Activated CD4-positive, alpha-beta T cell treated with anti-CD3 and anti-CD28 coated beads, Interleukin-2, amount 10 ng/mL, durations not matched to agents 7 days and 5 days (primary cell): ENCODE measurements around the gene DSCAM. TPM values are rescaled to one million over a fixed set of nuclear protein-coding genes. Genes with fewer than 3 reads are reported as not detected.

ENCODE experiments used
- CTCF ChIA-PET: fragments of 350-600 bp; sonication (Branson Sonifier 250); formaldehyde crosslinking; loops from one replicate; lab custom pipeline; 2021; ENCODE audit warnings: antibody characterized with exemption; lab: Charles Lee
- POLR2A ChIA-PET: fragments of 350-600 bp; sonication (Branson Sonifier 250); formaldehyde crosslinking; loops from one replicate; lab custom pipeline; 2021; ENCODE audit warnings: antibody characterized with exemption; lab: Charles Lee
- DNase-seq: peaks from one replicate; pipeline ENCODE4 v3.0.0-alpha.2; 2020
- H3K27ac Mint-ChIP-seq: one replicate; pipeline ENCODE4 v1.8.0; 2021; ENCODE audit warnings: mild to moderate bottlenecking, moderate library complexity, mixed read lengths
- H3K27me3 Mint-ChIP-seq: one replicate; pipeline ENCODE4 v1.8.0; 2021; ENCODE audit warnings: mixed read lengths
- H3K36me3 Mint-ChIP-seq: one replicate; pipeline ENCODE4 v1.8.0; 2021; ENCODE audit warnings: low read depth, mixed read lengths
- H3K4me1 Mint-ChIP-seq: one replicate; pipeline ENCODE4 v1.8.0; 2021; ENCODE audit warnings: mixed read lengths
- H3K4me3 Mint-ChIP-seq: one replicate; pipeline ENCODE4 v1.8.0; 2021; ENCODE audit warnings: mild to moderate bottlenecking, moderate library complexity, mixed read lengths
- H3K9me3 Mint-ChIP-seq: one replicate; pipeline ENCODE4 v1.8.0; 2021; ENCODE audit warnings: mixed read lengths
- total RNA-seq, 2 experiments: library from RNA; stranded (reverse); gene quantifications; one replicate each; pipeline ENCODE4 v1.2.3, GENCODE V29; 2021

Gene DSCAM
- total RNA-seq, 2 experiments from 2014 or later: not detected

DNA sequence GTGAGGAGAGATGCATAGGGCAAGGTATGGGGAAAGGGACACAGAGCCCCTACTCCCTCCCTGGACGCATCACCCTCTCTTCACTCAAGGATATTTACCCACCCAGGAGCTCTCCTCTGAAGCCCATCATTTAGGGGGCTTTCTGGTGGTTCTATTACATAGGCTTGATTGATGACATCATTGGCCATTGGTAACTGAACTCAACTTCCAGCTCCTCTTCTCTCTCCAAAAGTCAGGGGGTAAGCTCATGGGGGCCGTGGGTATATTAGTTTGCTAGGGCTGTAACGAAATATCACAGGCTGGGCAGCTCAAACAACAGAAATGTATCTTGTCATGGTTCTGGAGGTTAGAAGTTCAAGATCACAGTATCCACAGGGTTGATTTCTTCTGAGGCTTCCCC, 110.8 kb downstream of the DSCAM start:
- no peak overlapping the region for H3K27ac Mint-ChIP-seq
- DNase-seq: no peak
- POLR2A ChIA-PET: no interaction called here
- no peaks in the 10 kb centered on the region for H3K27me3 Mint-ChIP-seq
- H3K4me1 Mint-ChIP-seq: no peaks in the 10 kb centered on the region
- H3K9me3 Mint-ChIP-seq: no peaks in the 10 kb centered on the region
- no peak overlapping the region for H3K4me3 Mint-ChIP-seq
- H3K36me3 Mint-ChIP-seq: no peaks in the 10 kb centered on the region
- CTCF ChIA-PET: interaction anchor here (0.6 kb wide), 1 partner anchor 1131 kb away, joined by 3 read pairs; no protein-coding TSS in a partner anchor

DNA sequence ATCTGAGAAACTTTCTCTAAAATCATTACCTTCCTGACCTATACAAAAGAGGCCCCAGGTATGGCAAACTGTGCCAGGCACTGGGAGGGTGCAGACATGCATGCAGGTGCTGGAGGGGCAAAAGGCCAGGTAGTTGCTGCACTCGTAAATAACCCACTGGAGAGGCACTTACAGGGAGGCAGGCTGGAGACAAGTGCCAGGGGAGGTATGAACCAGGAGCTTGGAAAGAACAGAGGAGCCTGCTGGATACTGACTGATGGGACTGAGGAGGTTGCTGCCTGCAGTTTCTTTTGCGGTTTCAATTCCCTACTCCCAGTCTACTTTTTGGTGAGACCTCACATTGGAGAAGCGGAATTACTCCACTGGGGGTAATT, 113.9 kb downstream of the DSCAM start:
- DNase-seq: no peak
- Mint-ChIP-seq H3K4me1 (no peaks in the 10 kb centered on the region), H3K36me3 (no peaks in the 10 kb centered on the region), H3K4me3 (no peak overlapping the region), H3K9me3 (no peaks in the 10 kb centered on the region), H3K27ac (no peak overlapping the region), H3K27me3 (no peaks in the 10 kb centered on the region)
- ChIA-PET POLR2A (no interaction called here), CTCF (no interaction called here)

DNA sequence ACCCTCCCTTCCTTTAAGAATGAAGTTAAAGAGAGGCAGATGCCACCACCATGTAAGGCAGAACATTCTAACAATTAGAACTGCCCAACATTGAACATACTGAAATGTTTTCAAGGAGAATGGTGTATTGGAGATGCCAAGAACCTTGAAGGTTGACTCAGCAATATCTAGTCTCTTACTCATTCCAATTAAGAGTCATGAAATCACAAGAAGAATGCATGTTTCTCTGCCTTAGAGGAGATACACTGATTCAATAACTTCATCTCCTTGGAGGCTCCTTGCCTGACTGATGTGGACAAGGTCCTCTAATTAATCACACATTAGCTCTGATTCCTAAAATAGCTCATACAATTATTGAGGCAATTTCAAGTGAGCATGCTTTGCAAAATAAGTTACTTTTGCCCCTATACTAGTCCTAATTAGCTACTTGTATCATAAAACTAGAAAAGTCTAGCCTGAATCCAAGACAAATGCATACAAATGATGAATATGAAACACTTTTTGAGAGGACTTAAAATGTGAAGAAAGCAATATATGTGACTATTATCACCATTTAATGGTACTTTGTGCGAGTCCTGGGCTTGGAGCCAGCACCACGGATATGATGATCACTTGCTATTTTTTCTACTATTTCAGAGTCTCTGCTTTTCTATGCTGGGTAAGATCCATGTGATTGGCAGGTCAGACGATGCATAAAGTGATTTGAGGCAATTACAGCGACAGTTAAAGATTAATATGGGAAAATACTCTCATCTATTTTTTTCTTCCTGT, 114.5 kb downstream of the DSCAM start:
- no peak for DNase-seq
- H3K4me3 Mint-ChIP-seq: no peak overlapping the region
- no peaks in the 10 kb centered on the region for H3K4me1 Mint-ChIP-seq
- H3K36me3 Mint-ChIP-seq: no peaks in the 10 kb centered on the region
- CTCF ChIA-PET: no interaction called here
- no peaks in the 10 kb centered on the region for H3K9me3 Mint-ChIP-seq
- POLR2A ChIA-PET: no interaction called here
- no peak overlapping the region for H3K27ac Mint-ChIP-seq
- H3K27me3 Mint-ChIP-seq: no peaks in the 10 kb centered on the region

DNA sequence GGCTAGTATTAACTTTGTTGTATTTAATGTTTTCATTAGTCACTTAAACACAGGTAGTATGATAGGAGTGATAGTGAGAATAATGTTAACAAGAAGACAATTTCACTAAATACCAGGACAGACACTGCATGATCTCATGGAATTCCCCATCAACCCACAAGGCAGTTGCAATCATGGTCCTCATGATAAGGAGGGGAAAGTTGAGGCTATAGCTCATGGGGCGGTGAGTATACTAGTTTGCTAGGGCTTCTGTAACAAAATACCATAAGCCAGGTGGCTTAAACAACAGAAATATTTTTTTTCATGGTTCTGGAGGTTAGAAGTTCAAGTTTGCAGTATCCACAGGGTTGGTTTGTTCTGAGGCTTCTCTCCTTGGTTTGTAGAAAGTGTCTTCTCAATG, 115.8 kb downstream of the DSCAM start:
- ChIA-PET CTCF (no interaction called here), POLR2A (no interaction called here)
- no peak for DNase-seq
- no peaks in the 10 kb centered on the region for H3K9me3 Mint-ChIP-seq
- H3K27me3 Mint-ChIP-seq: no peaks in the 10 kb centered on the region
- H3K27ac Mint-ChIP-seq: no peak overlapping the region
- no peaks in the 10 kb centered on the region for H3K36me3 Mint-ChIP-seq
- no peaks in the 10 kb centered on the region for H3K4me1 Mint-ChIP-seq
- H3K4me3 Mint-ChIP-seq: no peak overlapping the region

DNA sequence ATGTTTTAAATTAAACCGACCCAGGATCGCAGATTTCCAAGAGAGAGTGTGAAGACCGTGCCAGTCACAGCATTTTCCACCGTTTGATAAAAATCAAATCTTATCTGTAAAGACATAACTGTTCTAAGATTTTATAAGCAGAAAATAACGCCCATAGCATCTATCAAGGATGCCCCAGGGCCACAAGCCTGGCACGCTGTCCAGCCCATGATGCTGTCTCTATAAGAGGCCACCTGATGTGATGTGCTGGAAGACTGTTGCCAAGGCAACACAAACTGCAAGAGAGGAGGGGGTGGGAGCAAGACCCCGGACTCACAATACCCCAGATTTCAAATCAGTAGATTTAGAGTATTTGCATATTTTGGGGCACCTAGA, 116.5 kb downstream of the DSCAM start:
- Mint-ChIP-seq H3K27ac (no peak overlapping the region), H3K9me3 (no peaks in the 10 kb centered on the region), H3K27me3 (no peaks in the 10 kb centered on the region), H3K4me3 (no peak overlapping the region), H3K4me1 (no peaks in the 10 kb centered on the region), H3K36me3 (no peaks in the 10 kb centered on the region)
- POLR2A ChIA-PET: no interaction called here
- DNase-seq: no peak
- CTCF ChIA-PET: no interaction called here

DNA sequence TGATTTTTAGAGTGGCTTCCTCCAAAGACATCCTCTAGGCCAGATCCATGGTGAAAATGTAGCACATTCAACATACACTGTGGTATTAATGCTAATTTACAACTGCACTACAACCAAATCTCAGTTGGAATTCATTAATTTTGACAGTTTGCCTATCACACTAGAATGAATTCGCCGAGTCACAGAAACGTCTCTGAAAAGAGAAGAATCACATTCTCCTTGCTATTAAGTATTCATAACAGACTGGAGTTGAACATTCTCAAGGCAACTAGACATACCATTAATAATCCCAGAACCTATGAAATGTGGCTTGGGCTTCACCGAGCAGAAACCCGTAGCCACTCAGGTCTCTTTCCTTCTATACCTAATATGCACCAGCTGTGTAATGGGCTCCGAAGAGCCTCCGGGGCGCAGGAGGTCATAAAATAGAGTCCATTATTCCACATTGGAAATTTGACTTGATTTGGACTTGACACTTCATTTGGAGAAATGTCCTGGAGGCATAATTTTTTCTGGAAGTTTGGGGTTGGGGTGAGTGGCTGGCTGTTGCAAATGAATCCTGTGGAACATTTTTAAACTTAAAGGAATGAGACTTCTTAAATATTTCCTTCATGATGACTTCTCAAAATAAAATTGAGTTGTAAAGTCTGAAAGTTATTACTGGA, 117.1 kb downstream of the DSCAM start:
- no peaks in the 10 kb centered on the region for H3K27me3 Mint-ChIP-seq
- H3K9me3 Mint-ChIP-seq: no peaks in the 10 kb centered on the region
- CTCF ChIA-PET: no interaction called here
- H3K4me3 Mint-ChIP-seq: no peak overlapping the region
- no peaks in the 10 kb centered on the region for H3K36me3 Mint-ChIP-seq
- no peak overlapping the region for H3K27ac Mint-ChIP-seq
- DNase-seq: no peak
- POLR2A ChIA-PET: no interaction called here
- H3K4me1 Mint-ChIP-seq: no peaks in the 10 kb centered on the region

DNA sequence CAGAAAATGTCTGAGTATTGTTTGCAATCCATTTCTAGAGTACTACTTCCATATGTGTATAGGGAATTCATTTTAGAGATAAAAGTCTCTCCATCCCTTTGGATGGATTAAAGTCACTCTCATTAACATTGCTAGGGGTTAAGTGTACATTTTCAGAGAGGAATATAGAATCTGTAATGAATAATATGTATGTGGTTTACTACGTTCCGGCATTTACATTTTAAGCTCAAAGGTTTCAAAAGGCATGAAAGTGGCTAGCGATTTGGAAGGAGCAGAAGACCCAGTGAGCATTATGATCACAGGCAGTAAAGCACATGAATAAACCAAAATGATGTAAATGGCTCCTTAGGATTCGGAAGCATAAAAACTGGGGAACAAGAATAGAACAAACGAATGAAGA, 123.0 kb downstream of the DSCAM start:
- POLR2A ChIA-PET: no interaction called here

DNA sequence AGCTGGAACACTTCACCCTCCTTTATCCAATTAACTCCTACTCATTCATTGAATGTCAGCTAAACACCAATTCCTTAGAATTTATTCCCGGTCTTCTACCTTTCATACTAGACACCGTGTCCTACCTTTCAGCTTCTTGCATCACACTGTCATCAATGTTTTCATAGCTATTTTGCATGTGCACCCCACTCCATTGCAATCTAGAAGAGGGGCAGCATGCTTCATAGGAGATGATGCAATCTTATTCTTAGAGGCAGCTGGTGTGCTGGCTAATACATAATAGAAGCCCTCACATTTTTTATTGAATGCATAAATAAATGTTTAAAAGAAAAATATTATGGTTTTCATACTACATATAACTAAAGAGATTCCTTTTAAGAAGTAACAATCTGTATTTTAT, 123.6 kb downstream of the DSCAM start:
- no peaks in the 10 kb centered on the region for H3K27me3 Mint-ChIP-seq
- H3K4me1 Mint-ChIP-seq: no peaks in the 10 kb centered on the region
- POLR2A ChIA-PET: no interaction called here
- CTCF ChIA-PET: no interaction called here
- H3K27ac Mint-ChIP-seq: no peak overlapping the region
- no peak for DNase-seq
- H3K36me3 Mint-ChIP-seq: no peaks in the 10 kb centered on the region
- H3K4me3 Mint-ChIP-seq: no peak overlapping the region
- H3K9me3 Mint-ChIP-seq: peaks cover 7% of the 10 kb centered on the region

More for the DNA sequence above, 123.0 kb downstream of the DSCAM start:
- DNase-seq: no peak
- no peak overlapping the region for H3K4me3 Mint-ChIP-seq
- H3K36me3 Mint-ChIP-seq: no peaks in the 10 kb centered on the region
- H3K27me3 Mint-ChIP-seq: no peaks in the 10 kb centered on the region
- CTCF ChIA-PET: no interaction called here
- peaks cover 7% of the 10 kb centered on the region for H3K9me3 Mint-ChIP-seq
- no peaks in the 10 kb centered on the region for H3K4me1 Mint-ChIP-seq
- H3K27ac Mint-ChIP-seq: no peak overlapping the region

DNA sequence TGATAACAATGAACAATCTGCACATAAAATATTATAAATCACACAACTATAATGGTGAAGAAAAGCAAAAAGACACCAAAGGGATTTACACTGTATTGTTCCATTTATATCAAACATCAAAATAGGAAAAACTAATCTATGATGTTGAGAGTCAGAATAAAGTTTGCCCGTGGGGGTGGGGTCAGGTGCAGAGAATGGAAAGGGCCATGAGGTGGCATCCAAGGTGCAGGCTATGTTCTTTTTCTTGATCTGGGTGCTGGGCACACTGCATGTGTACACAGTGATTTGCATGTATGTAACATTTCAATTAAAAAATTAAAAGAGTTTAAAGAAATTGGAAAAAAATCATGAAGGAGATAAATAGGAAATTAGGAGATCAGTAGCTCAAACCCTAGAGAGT, 127.3 kb downstream of the DSCAM start:
- CTCF ChIA-PET: no interaction called here
- H3K36me3 Mint-ChIP-seq: no peaks in the 10 kb centered on the region
- no peak overlapping the region for H3K27ac Mint-ChIP-seq

DNA sequence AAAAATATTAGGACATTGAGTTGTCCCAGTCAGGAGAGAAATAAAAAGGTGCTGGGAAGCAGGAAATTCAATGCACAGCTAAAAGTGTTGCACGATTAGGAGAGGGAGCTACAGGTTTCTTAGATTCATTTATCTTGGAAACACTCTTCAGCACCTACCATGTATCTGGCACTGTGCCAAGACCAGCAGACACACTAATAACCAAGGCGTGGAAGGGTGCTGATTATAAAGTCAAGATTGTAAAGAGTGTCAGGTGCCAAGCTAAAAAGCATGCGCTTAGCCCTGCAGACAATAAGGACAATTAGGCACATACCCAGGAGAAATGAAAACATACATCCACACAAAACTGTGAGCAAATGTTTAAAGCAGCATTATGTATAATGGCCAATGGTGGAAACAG, 129.9 kb downstream of the DSCAM start:
- H3K27me3 Mint-ChIP-seq: no peaks in the 10 kb centered on the region
- ChIA-PET POLR2A (no interaction called here), CTCF (no interaction called here)
- peaks cover 7% of the 10 kb centered on the region for H3K9me3 Mint-ChIP-seq
- DNase-seq: no peak
- H3K36me3 Mint-ChIP-seq: no peaks in the 10 kb centered on the region
- no peaks in the 10 kb centered on the region for H3K4me1 Mint-ChIP-seq
- no peak overlapping the region for H3K4me3 Mint-ChIP-seq
- no peak overlapping the region for H3K27ac Mint-ChIP-seq

More for the DNA sequence above, 127.3 kb downstream of the DSCAM start:
- DNase-seq: no peak
- POLR2A ChIA-PET: no interaction called here
- Mint-ChIP-seq H3K9me3 (peaks cover 7% of the 10 kb centered on the region), H3K27me3 (no peaks in the 10 kb centered on the region), H3K4me1 (no peaks in the 10 kb centered on the region), H3K4me3 (no peak overlapping the region)

DNA sequence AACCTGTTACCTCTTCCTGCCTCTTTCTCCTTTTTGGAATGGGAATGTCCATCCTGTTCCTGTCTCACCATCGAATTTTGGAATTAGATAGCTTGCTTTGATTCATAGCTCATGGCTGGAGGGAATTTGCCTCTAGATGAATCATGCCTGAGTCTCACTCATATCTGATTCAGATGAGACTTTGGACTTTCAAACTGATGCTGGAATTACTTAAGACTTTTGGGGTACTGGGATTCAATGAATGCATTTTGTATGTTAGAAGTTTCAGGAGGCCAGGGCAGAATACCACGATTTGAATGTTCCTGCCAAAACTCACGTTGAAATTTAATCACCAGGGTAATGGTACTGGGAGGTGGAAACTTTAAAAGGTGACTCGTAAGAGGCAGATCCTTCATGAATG, 132.4 kb downstream of the DSCAM start:
- Mint-ChIP-seq H3K9me3 (no peaks in the 10 kb centered on the region), H3K27ac (no peak overlapping the region), H3K36me3 (no peaks in the 10 kb centered on the region), H3K4me1 (no peaks in the 10 kb centered on the region), H3K27me3 (no peaks in the 10 kb centered on the region), H3K4me3 (no peak overlapping the region)
- POLR2A ChIA-PET: no interaction called here
- no peak for DNase-seq
- CTCF ChIA-PET: interaction anchor here (1.3 kb wide), 2 partner anchors 10 to 12 kb away, joined by 3 to 4 read pairs; no protein-coding TSS in a partner anchor

DNA sequence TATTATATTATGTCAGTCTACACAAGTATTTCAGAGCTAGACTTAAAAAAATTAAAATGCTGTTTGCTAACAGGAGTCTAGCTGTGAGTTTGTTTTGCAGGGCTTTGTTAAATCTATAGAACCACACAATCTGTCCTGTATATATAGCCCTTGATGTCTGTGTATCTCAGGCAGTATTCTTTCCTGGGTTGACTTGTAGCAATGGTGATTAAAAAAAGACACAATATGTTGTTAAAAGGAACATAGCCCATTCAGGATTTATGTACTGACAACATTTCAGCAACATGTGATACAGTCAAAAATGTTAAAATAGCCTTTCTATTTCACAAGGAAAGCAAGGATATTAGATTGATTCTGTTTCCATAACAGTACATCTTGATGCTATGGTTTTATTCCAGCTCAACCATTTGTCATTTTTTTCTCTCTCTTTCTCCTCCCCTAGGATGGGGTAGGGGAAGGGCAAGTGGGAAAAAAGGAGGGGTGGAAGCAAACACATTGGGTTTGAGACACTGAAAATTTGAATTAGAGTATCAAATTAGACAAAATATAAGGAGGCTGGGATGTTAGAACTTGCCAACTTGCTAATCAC, 139.2 kb downstream of the DSCAM start:
- Mint-ChIP-seq H3K27ac (no peak overlapping the region), H3K36me3 (no peaks in the 10 kb centered on the region), H3K27me3 (no peaks in the 10 kb centered on the region), H3K9me3 (no peaks in the 10 kb centered on the region), H3K4me1 (no peaks in the 10 kb centered on the region), H3K4me3 (no peak overlapping the region)
- POLR2A ChIA-PET: no interaction called here
- CTCF ChIA-PET: no interaction called here
- DNase-seq: no peak

DNA sequence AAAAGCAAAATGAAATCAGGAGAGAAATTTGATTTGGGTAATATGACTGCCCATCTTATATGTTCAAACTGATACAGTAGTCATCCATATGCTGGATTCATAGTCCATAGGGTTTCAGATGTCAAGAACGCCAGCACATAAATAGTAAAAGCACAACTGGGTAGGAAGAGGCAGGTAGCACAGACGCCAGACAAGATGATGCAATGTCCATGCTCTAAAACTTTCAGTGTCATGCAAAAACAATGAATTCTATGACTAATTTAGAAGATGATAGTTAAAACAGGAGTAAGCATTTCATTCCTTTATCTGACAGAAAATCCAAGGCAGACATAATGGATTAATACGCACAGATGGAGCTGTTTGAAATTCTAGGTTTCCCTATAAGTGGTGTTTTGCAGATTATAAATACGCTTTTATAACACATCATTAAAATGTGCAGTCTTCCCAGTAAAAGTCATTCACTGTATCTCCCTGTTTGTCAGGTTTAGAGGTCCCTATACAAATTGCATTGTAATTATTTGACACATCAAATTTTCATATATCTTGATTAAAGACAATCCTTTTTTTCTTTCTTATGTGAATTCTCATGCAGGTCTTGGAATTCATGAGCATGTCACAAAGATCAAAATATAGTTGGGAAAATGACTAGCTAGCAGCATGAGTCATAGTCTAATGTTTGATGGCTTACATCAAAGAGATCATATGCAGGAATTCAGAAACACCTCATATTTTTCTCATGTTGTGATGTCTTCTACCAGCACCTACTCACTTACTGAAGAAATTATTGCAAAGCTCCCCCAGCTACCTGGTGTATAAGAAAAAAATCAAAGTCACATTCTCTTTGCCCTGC, 139.9 kb downstream of the DSCAM start:
- Mint-ChIP-seq H3K9me3 (no peaks in the 10 kb centered on the region), H3K27ac (no peak overlapping the region), H3K4me1 (no peaks in the 10 kb centered on the region), H3K27me3 (no peaks in the 10 kb centered on the region), H3K4me3 (no peak overlapping the region), H3K36me3 (no peaks in the 10 kb centered on the region)
- ChIA-PET CTCF (interaction anchor here (0.6 kb wide), 1 partner anchor 73 kb away, joined by 3 read pairs; no protein-coding TSS in a partner anchor), POLR2A (no interaction called here)
- DNase-seq: no peak
